GM23338 (cell line): Measurements from ENCODE around the gene USP43. TPM values are rescaled to one million over a fixed set of nuclear protein-coding genes. Genes with fewer than 3 reads are reported as not detected.
A peak's percentile ranks its signal among the peaks of the same experiment; 100 is the strongest.

Experiments
- ATAC-seq: fragments of 200-7000 bp; cut with Tn5 transposase; 3 replicates; pipeline ENCODE4 v1.9.1; 2020
- DNase-seq: peaks from one replicate; pipeline ENCODE4 v3.0.0-alpha.2; 2015; ENCODE audit warnings: low spot score
- H2AFZ ChIP-seq: fragments of 200-600 bp; sonication (generic); 2 replicates; pipeline ENCODE4 v1.8.0; 2016; ENCODE audit warnings: antibody characterized with exemption, mild to moderate bottlenecking, moderate library complexity
- H3F3A ChIP-seq: fragments of 200-600 bp; sonication (generic); replicated peaks from 2 replicates; pipeline ENCODE4 v1.8.0; 2017; ENCODE audit warnings: antibody characterized with exemption, mixed run types, low read depth
- H3K27ac ChIP-seq: fragments of 200-600 bp; sonication (generic); 2 replicates; pipeline ENCODE4 v1.6.1; 2016; ENCODE audit warnings: low read depth
- H3K27me3 ChIP-seq: fragments of 200-600 bp; sonication (generic); 2 replicates; pipeline ENCODE4 v1.8.0; 2016; ENCODE audit warnings: mild to moderate bottlenecking, mixed run types, moderate library complexity; ENCODE audit not compliant: insufficient read depth
- H3K36me3 ChIP-seq: fragments of 200-600 bp; sonication (generic); 2 replicates; pipeline ENCODE4 v1.8.0; 2016; ENCODE audit warnings: mild to moderate bottlenecking; ENCODE audit not compliant: insufficient read depth
- H3K4me1 ChIP-seq: fragments of 200-600 bp; sonication (generic); 2 replicates; pipeline ENCODE4 v1.8.0; 2016; ENCODE audit warnings: mild to moderate bottlenecking, moderate library complexity; ENCODE audit not compliant: insufficient read depth
- H3K4me2 ChIP-seq: fragments of 200-600 bp; sonication (generic); 2 replicates; pipeline ENCODE4 v1.7.1; 2017; ENCODE audit warnings: mixed run types
- H3K4me3 ChIP-seq: fragments of 200-600 bp; sonication (generic); 2 replicates; pipeline ENCODE4 v1.6.1; 2016; ENCODE audit warnings: mixed run types
- H3K79me2 ChIP-seq: fragments of 200-600 bp; sonication (generic); replicated peaks from 2 replicates; pipeline ENCODE4 v1.8.0; 2017; ENCODE audit warnings: mild to moderate bottlenecking; ENCODE audit not compliant: insufficient read depth
- H3K9me2 ChIP-seq: fragments of 200-600 bp; sonication (generic); 2 replicates; pipeline ENCODE4 v1.8.0; 2017; ENCODE audit not compliant: insufficient read depth
- H4K20me1 ChIP-seq: fragments of 200-600 bp; sonication (generic); replicated peaks from 2 replicates; pipeline ENCODE4 v1.8.0; 2017; ENCODE audit warnings: mild to moderate bottlenecking; ENCODE audit not compliant: insufficient read depth
- H3K27ac Mint-ChIP-seq: 2 replicates; pipeline ENCODE4 v1.8.0; 2020; ENCODE audit warnings: inconsistent platforms, mild to moderate bottlenecking, moderate library complexity, mixed read lengths
- H3K27me3 Mint-ChIP-seq: 3 replicates; pipeline ENCODE4 v1.8.0; 2022; ENCODE audit warnings: low read depth, mild to moderate bottlenecking, moderate library complexity, mixed read lengths, inconsistent platforms; ENCODE audit not compliant: insufficient read depth, poor library complexity
- H3K36me3 Mint-ChIP-seq: 3 replicates; pipeline ENCODE4 v1.8.0; 2021; ENCODE audit warnings: low read depth, mild to moderate bottlenecking, inconsistent platforms, moderate library complexity, mixed read lengths
- H3K4me1 Mint-ChIP-seq: 3 replicates; pipeline ENCODE4 v1.8.0; 2020; ENCODE audit warnings: mild to moderate bottlenecking, inconsistent platforms, mixed read lengths
- H3K4me3 Mint-ChIP-seq: 3 replicates; pipeline ENCODE4 v1.8.0; 2021; ENCODE audit warnings: moderate library complexity, mild to moderate bottlenecking, inconsistent platforms, mixed read lengths
- H3K9me3 Mint-ChIP-seq: 3 replicates; pipeline ENCODE4 v1.8.0; 2020; ENCODE audit warnings: moderate library complexity, mild to moderate bottlenecking, inconsistent platforms, mixed read lengths
- CREB1 ChIP-seq: fragments of 250-450 bp; sonication (Bioruptor Pico); IDR thresholded peaks from 2 replicates; pipeline ENCODE4 v1.5.0; 2020; ENCODE audit warnings: low read depth, mild to moderate bottlenecking, moderate library complexity
- CTCF ChIP-seq, 2 experiments: fragments of 200-600 bp in 1 of 2; sonication (generic) in 1 of 2; conservative IDR thresholded peaks; 2 replicates each; pipeline versions ENCODE4 v1.5.1 to v1.6.1; 2016 to 2017; ENCODE audit warnings: antibody characterized with exemption in 2 of 2, low read depth in 2 of 2, mild to moderate bottlenecking in 2 of 2, moderate library complexity in 1 of 2
- STAT1 ChIP-seq: IDR thresholded peaks from one replicate; pipeline ENCODE4 v1.6.1; 2016; ENCODE audit warnings: antibody characterized with exemption; ENCODE audit not compliant: unreplicated experiment
- ZNF331 ChIP-seq: fragments of 250-450 bp; sonication (Bioruptor Pico); IDR thresholded peaks from 2 replicates; pipeline ENCODE4 v1.5.0; 2020; ENCODE audit warnings: low read depth, mild to moderate bottlenecking, moderate library complexity
- polyA plus RNA-seq: library from polyadenylated mRNA; unstranded; fragments of >200 nt; fragmentation: Nextera tagmentation; extraction: Ambion mirVana; gene quantifications from 2 replicates; pipeline ENCODE4 v1.2.1, GENCODE V29; 2016
- total RNA-seq: library from RNA; depleted of rRNA; stranded (reverse); fragments of >200 nt; shearing (Covaris generic); gene quantifications from 2 replicates; pipeline ENCODE4 v1.2.3, GENCODE V29; 2014
- TF ChIP-seq, protein P1 (sequence below): fragments of 250-450 bp; sonication (Bioruptor Pico); IDR thresholded peaks from 2 replicates; pipeline ENCODE4 v1.5.0; 2020; ENCODE audit warnings: mild to moderate bottlenecking, moderate library complexity

Gene USP43
- total and polyA plus RNA-seq, 2 experiments from 2014 or later = 5.7 to 12.5 TPM

GRCh38 chr17:9760266-9760665 is 114.9 kb downstream of the USP43 start:
- no peaks in the 10 kb centered on the region for H4K20me1 ChIP-seq
- H3K79me2 ChIP-seq = no peaks in the 10 kb centered on the region
- no peak overlapping the region for H3K4me2 ChIP-seq
- no peak overlapping the region for H3K4me3 ChIP-seq
- Mint-ChIP-seq H3K4me1 (no peaks in the 10 kb centered on the region), H3K36me3 (no peaks in the 10 kb centered on the region), H3K9me3 (no peaks in the 10 kb centered on the region), H3K27me3 (peaks cover 2% of the 10 kb centered on the region), H3K4me3 (no peak overlapping the region), H3K27ac (no peak overlapping the region)
- no peak overlapping the region for H2AFZ ChIP-seq
- H3K27ac ChIP-seq = no peak overlapping the region
- no peak for DNase-seq
- H3K27me3 ChIP-seq = no peaks in the 10 kb centered on the region
- H3K4me1 ChIP-seq = no peaks in the 10 kb centered on the region
- no peaks in the 10 kb centered on the region for H3F3A ChIP-seq
- TF ChIP-seq, protein P1, sequence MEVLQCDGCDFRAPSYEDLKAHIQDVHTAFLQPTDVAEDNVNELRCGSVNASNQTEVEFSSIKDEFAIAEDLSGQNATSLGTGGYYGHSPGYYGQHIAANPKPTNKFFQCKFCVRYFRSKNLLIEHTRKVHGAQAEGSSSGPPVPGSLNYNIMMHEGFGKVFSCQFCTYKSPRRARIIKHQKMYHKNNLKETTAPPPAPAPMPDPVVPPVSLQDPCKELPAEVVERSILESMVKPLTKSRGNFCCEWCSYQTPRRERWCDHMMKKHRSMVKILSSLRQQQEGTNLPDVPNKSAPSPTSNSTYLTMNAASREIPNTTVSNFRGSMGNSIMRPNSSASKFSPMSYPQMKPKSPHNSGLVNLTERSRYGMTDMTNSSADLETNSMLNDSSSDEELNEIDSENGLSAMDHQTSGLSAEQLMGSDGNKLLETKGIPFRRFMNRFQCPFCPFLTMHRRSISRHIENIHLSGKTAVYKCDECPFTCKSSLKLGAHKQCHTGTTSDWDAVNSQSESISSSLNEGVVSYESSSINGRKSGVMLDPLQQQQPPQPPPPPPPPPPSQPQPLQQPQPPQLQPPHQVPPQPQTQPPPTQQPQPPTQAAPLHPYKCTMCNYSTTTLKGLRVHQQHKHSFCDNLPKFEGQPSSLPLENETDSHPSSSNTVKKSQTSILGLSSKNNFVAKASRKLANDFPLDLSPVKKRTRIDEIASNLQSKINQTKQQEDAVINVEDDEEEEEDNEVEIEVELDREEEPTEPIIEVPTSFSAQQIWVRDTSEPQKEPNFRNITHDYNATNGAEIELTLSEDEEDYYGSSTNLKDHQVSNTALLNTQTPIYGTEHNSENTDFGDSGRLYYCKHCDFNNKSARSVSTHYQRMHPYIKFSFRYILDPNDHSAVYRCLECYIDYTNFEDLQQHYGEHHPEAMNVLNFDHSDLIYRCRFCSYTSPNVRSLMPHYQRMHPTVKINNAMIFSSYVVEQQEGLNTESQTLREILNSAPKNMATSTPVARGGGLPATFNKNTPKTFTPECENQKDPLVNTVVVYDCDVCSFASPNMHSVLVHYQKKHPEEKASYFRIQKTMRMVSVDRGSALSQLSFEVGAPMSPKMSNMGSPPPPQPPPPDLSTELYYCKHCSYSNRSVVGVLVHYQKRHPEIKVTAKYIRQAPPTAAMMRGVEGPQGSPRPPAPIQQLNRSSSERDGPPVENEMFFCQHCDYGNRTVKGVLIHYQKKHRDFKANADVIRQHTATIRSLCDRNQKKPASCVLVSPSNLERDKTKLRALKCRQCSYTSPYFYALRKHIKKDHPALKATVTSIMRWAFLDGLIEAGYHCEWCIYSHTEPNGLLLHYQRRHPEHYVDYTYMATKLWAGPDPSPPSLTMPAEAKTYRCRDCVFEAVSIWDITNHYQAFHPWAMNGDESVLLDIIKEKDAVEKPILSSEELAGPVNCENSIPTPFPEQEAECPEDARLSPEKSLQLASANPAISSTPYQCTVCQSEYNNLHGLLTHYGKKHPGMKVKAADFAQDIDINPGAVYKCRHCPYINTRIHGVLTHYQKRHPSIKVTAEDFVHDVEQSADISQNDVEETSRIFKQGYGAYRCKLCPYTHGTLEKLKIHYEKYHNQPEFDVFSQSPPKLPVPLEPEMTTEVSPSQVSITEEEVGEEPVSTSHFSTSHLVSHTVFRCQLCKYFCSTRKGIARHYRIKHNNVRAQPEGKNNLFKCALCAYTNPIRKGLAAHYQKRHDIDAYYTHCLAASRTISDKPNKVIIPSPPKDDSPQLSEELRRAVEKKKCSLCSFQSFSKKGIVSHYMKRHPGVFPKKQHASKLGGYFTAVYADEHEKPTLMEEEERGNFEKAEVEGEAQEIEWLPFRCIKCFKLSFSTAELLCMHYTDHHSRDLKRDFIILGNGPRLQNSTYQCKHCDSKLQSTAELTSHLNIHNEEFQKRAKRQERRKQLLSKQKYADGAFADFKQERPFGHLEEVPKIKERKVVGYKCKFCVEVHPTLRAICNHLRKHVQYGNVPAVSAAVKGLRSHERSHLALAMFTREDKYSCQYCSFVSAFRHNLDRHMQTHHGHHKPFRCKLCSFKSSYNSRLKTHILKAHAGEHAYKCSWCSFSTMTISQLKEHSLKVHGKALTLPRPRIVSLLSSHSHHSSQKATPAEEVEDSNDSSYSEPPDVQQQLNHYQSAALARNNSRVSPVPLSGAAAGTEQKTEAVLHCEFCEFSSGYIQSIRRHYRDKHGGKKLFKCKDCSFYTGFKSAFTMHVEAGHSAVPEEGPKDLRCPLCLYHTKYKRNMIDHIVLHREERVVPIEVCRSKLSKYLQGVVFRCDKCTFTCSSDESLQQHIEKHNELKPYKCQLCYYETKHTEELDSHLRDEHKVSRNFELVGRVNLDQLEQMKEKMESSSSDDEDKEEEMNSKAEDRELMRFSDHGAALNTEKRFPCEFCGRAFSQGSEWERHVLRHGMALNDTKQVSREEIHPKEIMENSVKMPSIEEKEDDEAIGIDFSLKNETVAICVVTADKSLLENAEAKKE = no peak
- TF ChIP-seq CREB1 = no peak
- no peak for TF ChIP-seq STAT1
- H3K9me2 ChIP-seq = no peaks in the 10 kb centered on the region
- no peaks in the 10 kb centered on the region for H3K36me3 ChIP-seq
- ATAC-seq = no peak

- Mint-ChIP-seq H3K36me3 (no peaks in the 10 kb centered on the region), H3K9me3 (no peaks in the 10 kb centered on the region), H3K4me1 (no peaks in the 10 kb centered on the region), H3K27me3 (peaks cover 2% of the 10 kb centered on the region), H3K27ac (no peak overlapping the region), H3K4me3 (no peak overlapping the region)
- DNase-seq (no peak), ATAC-seq (no peak)
- H3K4me1 ChIP-seq = no peaks in the 10 kb centered on the region
- H2AFZ ChIP-seq = peak overlapping the region; percentile 18; the same call in 1 of the 2 replicates
- H3K4me2 ChIP-seq = no peak overlapping the region
- no peak overlapping the region for H3K27ac ChIP-seq
- no peaks in the 10 kb centered on the region for H3K79me2 ChIP-seq
- no peaks in the 10 kb centered on the region for H3K36me3 ChIP-seq
- H3K4me3 ChIP-seq = no peak overlapping the region
- no peaks in the 10 kb centered on the region for H3F3A ChIP-seq
- H3K27me3 ChIP-seq = no peaks in the 10 kb centered on the region
- H3K9me2 ChIP-seq = no peaks in the 10 kb centered on the region
- H4K20me1 ChIP-seq = no peaks in the 10 kb centered on the region
- TF ChIP-seq CTCF (conservative IDR thresholded peaks at IDR 0.05; ENCODE audit: low read depth in 2 of 2) = no peak
- no peak for TF ChIP-seq ZNF331 (CRISPR knock-in tag)
- TF ChIP-seq, protein P1 = no peak
These were observed 118.3 kb downstream of the USP43 start for GRCh38 chr17:9763643-9764042.
